ENCODE data around the gene MATN4.
"Not testable (repeated sequence)": the region's sequence is repeated elsewhere in the genome, so short reads cannot be mapped to it uniquely, and the experiment has no call there.

- TF ChIP-seq CREB1 (IDR thresholded peaks at IDR 0.05) (peak; percentile 14; the same call in 1 of the 2 replicates), ATF4 (CRISPR knock-in tag; IDR thresholded peaks at IDR 0.05) (0 out of 4 replicates have a peak, but pooled peaks of 1 of the 2 experiments have one; percentile 46), CEBPB (IDR thresholded peaks at IDR 0.05; ENCODE audit: borderline replicate concordance, low read depth, low read length) (peak; percentile 82)
- not testable (repeated sequence) for TF ChIP-seq CREB1 (CRISPR knock-in tag; IDR thresholded peaks at IDR 0.05); ZNF629 (CRISPR knock-in tag; conservative IDR thresholded peaks at IDR 0.05); ZFP36L1 (CRISPR knock-in tag; IDR thresholded peaks at IDR 0.05); ELF4 (CRISPR knock-in tag; IDR thresholded peaks at IDR 0.05; ENCODE audit: borderline replicate concordance); CTCF (CRISPR knock-in tag; IDR thresholded peaks at IDR 0.05); POGK (CRISPR knock-in tag; conservative IDR thresholded peaks at IDR 0.05)
These were observed 42.7 kb upstream of the MATN4 start for GRCh38 chr20:45350795-45351194.
